Peyer's patch (tissue), 4 donors: ENCODE results near the gene ANAPC1.
"Not testable (repeated sequence)": the region's sequence is repeated elsewhere in the genome, so short reads cannot be mapped to it uniquely, and the experiment has no call there.

Source experiments
- CTCF ChIP-seq, 6 experiments: fragments of 450-650 bp in 4 of 6; fragments of 200-600 bp in 2 of 6; sonication (generic) in 1 of 6; IDR thresholded peaks; one replicate each; pipeline ENCODE4 v1.5.1; 2017 to 2019; ENCODE audit warnings: antibody characterized with exemption in 6 of 6, mild to moderate bottlenecking in 3 of 6, moderate library complexity in 1 of 6
- POLR2A ChIP-seq, 2 donors: fragments of 450-650 bp; IDR thresholded peaks; one replicate each; pipeline ENCODE4 v1.5.1; 2017; ENCODE audit warnings: antibody characterized with exemption in 2 of 2, mild to moderate bottlenecking in 2 of 2, moderate library complexity in 2 of 2

GRCh38 chr2:111725742-111726141 is 158.3 kb downstream of the ANAPC1 start:
- TF ChIP-seq CTCF, POLR2A (IDR thresholded peaks at IDR 0.05): not testable (repeated sequence)
